Measurements from ENCODE around the gene UBP1. TPM values are rescaled to one million over a fixed set of nuclear protein-coding genes. Genes with fewer than 3 reads are reported as not detected.
A peak's percentile ranks its signal among the peaks of the same experiment; 100 is the strongest.
"Not testable (repeated sequence)": the region's sequence is repeated elsewhere in the genome, so short reads cannot be mapped to it uniquely, and the experiment has no call there.

Gene UBP1
- total RNA-seq, 2 donors from 2014 or later: 69.2 to 84.5 TPM

DNA sequence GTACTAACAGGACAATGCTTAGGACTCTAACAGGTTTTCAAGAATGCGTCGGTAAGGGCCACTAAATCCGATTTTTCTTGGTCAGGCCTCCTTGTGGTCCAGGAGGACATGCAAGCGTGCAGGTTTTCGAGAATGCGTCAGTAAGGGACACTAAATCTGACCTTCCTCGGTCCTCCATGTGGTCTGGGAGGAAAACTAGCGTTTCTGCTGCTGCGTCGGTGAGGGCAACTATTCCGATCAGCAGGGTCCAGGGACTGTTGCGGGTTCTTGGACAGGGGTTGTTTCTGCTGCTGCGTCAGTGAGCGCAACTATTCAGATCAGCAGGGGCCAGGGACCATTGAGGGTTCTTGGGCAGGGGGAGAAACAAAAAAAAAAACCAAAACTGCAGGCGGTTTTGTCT is 7.8 kb upstream of the UBP1 start:
- TF ChIP-seq, protein P1, sequence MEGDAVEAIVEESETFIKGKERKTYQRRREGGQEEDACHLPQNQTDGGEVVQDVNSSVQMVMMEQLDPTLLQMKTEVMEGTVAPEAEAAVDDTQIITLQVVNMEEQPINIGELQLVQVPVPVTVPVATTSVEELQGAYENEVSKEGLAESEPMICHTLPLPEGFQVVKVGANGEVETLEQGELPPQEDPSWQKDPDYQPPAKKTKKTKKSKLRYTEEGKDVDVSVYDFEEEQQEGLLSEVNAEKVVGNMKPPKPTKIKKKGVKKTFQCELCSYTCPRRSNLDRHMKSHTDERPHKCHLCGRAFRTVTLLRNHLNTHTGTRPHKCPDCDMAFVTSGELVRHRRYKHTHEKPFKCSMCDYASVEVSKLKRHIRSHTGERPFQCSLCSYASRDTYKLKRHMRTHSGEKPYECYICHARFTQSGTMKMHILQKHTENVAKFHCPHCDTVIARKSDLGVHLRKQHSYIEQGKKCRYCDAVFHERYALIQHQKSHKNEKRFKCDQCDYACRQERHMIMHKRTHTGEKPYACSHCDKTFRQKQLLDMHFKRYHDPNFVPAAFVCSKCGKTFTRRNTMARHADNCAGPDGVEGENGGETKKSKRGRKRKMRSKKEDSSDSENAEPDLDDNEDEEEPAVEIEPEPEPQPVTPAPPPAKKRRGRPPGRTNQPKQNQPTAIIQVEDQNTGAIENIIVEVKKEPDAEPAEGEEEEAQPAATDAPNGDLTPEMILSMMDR (conservative IDR thresholded peaks at IDR 0.05): no peak
- H3K9me3 Mint-ChIP-seq: peaks cover 4% of the 10 kb centered on the region
- no peaks in the 10 kb centered on the region for H3K27me3 ChIP-seq (ENCODE audit: control insufficient read depth, insufficient read depth, low read length, poor library complexity, severe bottlenecking)
- peak overlapping the region; percentile 84 for H3K4me3 Mint-ChIP-seq
- H3K27me3 Mint-ChIP-seq (ENCODE audit: insufficient read depth): peaks cover 2% of the 10 kb centered on the region
- H3K27ac ChIP-seq (ENCODE audit: low read depth, low read length): no peak overlapping the region
- H3K4me1 Mint-ChIP-seq: peaks cover 23% of the 10 kb centered on the region
- H3K36me3 ChIP-seq (ENCODE audit: control insufficient read depth, insufficient read depth, low read length): no peaks in the 10 kb centered on the region
- peak overlapping the region; percentile 17 for H3K9ac ChIP-seq (ENCODE audit: extremely low read depth, low read length, poor library complexity, severe bottlenecking)
- no peaks in the 10 kb centered on the region for H3K9me3 ChIP-seq (ENCODE audit: control insufficient read depth, low read length)
- H3K4me3 ChIP-seq (ENCODE audit: low read length): peak overlapping the region; percentile 93
- 24 to 28% methylated on average over 8 to 15 of the region's 15 CpGs for WGBS, 2 experiments (ENCODE audit: insufficient coverage in 1 of 2, insufficient read length in 1 of 2)
- DNase-seq: peak; percentile 58
- peaks cover 16% of the 10 kb centered on the region for H3K36me3 Mint-ChIP-seq (ENCODE audit: low read depth)
- no peaks in the 10 kb centered on the region for H3K4me1 ChIP-seq (ENCODE audit: control insufficient read depth, insufficient read depth, low read length)
- peak overlapping the region; percentile 67 for H3K27ac Mint-ChIP-seq

DNA sequence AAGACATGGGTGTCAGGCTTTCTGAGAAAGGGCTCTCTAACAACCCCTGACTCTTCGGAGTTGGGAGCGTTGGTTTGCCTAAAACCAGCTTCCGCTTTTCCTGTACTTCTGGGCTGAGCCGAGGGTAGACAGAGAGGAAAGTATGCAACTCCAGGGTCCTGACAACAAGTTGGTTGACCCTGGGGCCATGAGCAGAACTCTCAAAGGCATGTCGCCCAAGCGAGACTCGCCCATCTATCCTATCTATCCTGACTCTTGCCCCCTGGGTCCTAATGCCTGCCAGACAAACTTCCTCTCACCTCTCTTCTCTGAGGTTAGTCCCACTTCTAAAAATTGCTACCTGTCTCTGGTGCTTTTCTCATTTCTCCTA is 7.0 kb upstream of the UBP1 start:
- peak overlapping the region; percentile 84 for H3K4me3 Mint-ChIP-seq
- H3K36me3 Mint-ChIP-seq (ENCODE audit: low read depth); H3K27me3 Mint-ChIP-seq (ENCODE audit: insufficient read depth); H3K36me3 ChIP-seq (ENCODE audit: control insufficient read depth, insufficient read depth, low read length); H3K4me1 ChIP-seq (ENCODE audit: control insufficient read depth, insufficient read depth, low read length); H3K27me3 ChIP-seq (ENCODE audit: control insufficient read depth, insufficient read depth, low read length, poor library complexity, severe bottlenecking); H3K27ac ChIP-seq (ENCODE audit: low read depth, low read length); H3K9me3 ChIP-seq (ENCODE audit: control insufficient read depth, low read length); H3K9me3 Mint-ChIP-seq: not testable (repeated sequence)
- peaks cover 23% of the 10 kb centered on the region for H3K4me1 Mint-ChIP-seq
- peak overlapping the region; percentile 38 for H3K9ac ChIP-seq (ENCODE audit: extremely low read depth, low read length, poor library complexity, severe bottlenecking)
- DNase-seq: peak; percentile 74
- peak overlapping the region; percentile 90 for H3K27ac Mint-ChIP-seq
- 8 to 38% methylated on average over 6 to 7 of the region's 7 CpGs for WGBS, 2 experiments (ENCODE audit: insufficient coverage in 1 of 2, insufficient read length in 1 of 2)
- peak overlapping the region; percentile 93 for H3K4me3 ChIP-seq (ENCODE audit: low read length)

DNA sequence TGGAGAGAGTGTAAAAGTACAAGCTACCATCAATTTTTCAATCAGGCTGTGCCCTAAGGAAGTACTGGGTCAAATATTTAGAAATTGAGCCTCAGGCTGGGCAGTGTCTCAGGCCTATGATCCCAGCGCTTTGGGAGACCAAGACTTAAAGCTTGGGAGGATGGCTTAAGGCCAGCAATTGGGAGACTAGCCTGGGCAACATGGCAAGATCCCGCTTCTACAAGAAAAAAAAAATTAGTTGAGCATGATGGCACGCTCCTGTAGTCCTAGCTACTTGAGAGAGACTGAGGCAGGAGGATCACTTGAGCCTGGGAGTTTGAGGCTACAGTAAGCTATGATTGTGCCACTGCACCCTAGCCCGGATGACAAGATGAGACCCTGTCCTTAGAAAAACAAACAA is 2.0 kb upstream of the UBP1 start:
- H3K36me3 ChIP-seq (ENCODE audit: control insufficient read depth, insufficient read depth, low read length): no peaks in the 10 kb centered on the region
- no peak overlapping the region for H3K27ac ChIP-seq (ENCODE audit: low read depth, low read length)
- H3K4me3 ChIP-seq (ENCODE audit: low read length): no peak overlapping the region
- no peak for DNase-seq
- TF ChIP-seq, protein P1 (conservative IDR thresholded peaks at IDR 0.05): no peak
- Mint-ChIP-seq H3K9me3 (peaks cover 2% of the 10 kb centered on the region), H3K4me1 (peaks cover 17% of the 10 kb centered on the region), H3K4me3 (peak overlapping the region; percentile 77), H3K27me3 (ENCODE audit: insufficient read depth) (no peaks in the 10 kb centered on the region), H3K36me3 (ENCODE audit: low read depth) (no peaks in the 10 kb centered on the region), H3K27ac (no peak overlapping the region)
- no peaks in the 10 kb centered on the region for H3K4me1 ChIP-seq (ENCODE audit: control insufficient read depth, insufficient read depth, low read length)
- H3K27me3 ChIP-seq (ENCODE audit: control insufficient read depth, insufficient read depth, low read length, poor library complexity, severe bottlenecking): no peaks in the 10 kb centered on the region
- no peak overlapping the region for H3K9ac ChIP-seq (ENCODE audit: extremely low read depth, low read length, poor library complexity, severe bottlenecking)
- H3K9me3 ChIP-seq (ENCODE audit: control insufficient read depth, low read length): no peaks in the 10 kb centered on the region
- 82 to 88% methylated on average over 3 to 4 of the region's 4 CpGs for WGBS, 2 experiments (ENCODE audit: insufficient coverage in 1 of 2, insufficient read length in 1 of 2)

Measured in endodermal cell (in vitro differentiated cells).